G401 (cell line): Measurements from ENCODE around the gene MAST3. TPM values are rescaled to one million over a fixed set of nuclear protein-coding genes. Genes with fewer than 3 reads are reported as not detected.

Experiments used
- DNase-seq: peaks from one replicate; pipeline ENCODE4 v3.0.0-alpha.2; 2015; ENCODE audit warnings: low spot score
- in situ Hi-C: cut with HindIII; loops from 2 replicates; pipeline ENCODE4 v1.10.0; 2016; ENCODE audit warnings: low sequenced_read_pairs, mixed read lengths
- total RNA-seq: library from RNA; depleted of rRNA; stranded (reverse); fragments of >200 nt; shearing (Covaris generic); gene quantifications from 2 replicates; pipeline ENCODE4 v1.2.3, GENCODE V29; 2014; rRNA removed

MAST3 gene
- 1.2 and 2.6 TPM in 2 replicates for total RNA-seq

DNA sequence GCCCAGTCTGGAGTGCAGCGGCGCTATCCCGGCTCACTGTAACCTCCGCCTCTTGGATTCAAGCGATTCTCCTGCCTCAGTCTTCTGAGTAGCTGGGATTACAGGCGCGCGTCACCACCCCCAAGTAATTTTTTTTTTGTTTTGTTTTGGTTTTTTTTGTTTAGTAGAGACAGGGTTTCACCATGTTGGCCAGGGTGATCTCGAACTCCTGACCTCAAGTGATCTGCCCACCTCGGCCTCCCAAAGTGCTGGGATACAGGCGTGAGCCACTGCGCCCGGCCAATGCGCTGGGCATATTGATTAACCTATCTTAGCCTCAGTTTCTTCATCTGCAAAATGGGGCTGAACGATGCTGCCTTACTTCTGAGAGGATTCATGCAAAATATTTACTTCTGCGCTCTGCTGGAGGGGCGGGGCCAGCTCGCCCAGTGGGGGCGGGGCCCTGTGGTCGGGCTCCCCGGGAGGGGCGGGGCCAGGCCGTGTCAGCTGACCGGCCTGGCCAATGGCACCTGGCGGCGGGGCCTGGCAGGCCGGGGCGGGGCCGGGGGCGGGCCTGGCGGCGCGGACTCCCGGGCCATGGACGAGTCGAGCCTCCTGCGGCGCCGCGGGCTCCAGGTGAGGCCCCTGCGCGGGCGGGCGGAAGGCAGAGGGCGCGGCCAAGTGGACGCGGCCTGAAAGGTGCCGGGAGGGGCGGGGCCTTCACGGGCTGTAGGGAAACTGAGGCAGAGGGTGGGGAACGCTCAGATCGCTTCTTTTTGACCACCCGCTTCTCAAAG lies at the start of gene MAST3:
Gene MAST3, plus strand, starts transcription at position 562 of the 776 bp plus-strand sequence. Its CDS starts 15 bp downstream, at position 577.
- in situ Hi-C loops = no loop called here
- DNase-seq = peak; percentile 17

DNA sequence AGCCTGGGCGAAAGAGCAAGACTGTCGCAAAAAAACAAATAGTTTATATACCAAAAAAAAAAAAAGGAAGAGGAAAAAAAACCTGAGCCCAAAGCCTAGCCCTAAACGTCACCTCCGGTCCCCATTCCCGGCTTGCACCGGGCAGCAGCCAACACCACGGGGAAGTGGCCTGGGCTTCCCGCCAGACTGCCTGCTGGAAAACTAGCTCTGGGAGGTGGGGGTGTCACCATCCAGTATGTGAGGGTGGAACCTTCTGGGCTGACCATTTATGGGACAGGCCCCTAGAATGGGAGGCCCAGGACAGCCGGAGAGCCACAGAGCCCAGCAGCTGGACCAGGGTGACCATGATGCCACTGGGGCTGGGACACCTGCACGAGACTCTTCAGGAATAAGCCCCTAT lies 48.2 kb upstream of the MAST3 start:
- in situ Hi-C loops = no loop called here
- peak; percentile 8 for DNase-seq

DNA sequence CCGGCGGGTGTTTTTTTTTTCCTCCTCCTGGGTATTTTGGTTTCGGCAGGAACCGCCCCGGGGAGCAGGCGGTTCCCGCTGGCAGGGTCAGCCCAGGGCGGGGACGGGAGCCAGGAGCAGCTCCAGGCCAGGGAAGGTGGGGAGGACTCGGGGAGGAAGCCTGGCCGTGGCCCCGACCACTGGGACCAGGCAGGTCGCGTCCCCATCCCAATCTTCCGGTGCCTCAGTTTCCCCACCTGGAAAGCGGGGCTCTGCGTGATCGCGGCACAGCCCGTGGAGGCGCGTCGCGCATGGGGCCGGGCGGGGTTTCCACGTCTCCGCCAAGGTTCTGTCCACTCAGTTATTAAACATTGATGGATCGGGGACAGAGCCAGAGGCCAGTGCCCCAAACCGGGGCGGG lies 45.7 kb upstream of the MAST3 start:
- DNase-seq = no peak
- in situ Hi-C loops = no loop called here

DNA sequence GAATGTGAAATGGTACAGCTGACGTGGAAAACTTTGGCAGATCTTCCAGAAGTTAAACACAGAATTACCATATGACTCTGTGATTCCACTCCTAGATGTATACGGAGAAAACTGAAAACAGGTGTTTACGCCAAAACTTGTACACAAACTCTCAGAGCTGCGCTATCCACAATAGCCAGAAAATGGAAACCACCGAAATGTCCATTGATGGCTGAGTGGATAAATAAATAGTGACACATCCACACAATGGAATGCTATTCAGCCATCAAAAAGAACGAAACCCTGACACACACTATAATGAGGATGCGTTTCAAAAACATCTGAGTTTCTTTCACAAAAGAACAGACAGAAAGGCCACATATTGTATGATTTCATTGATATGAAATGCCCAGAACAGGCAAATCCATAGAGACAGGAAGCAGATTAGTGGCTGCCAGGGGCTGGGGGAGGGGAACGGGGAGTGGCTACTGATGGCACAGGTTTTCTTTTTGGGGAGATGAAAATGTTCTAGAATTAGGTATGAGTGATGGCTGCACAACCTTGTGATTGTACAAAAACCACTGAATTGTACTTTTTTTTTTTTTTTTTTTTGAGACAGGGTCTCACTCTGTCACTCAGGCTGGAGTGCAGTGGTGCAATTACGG lies 43.9 kb upstream of the MAST3 start:
- in situ Hi-C loops = no loop called here
- DNase-seq = no peak

DNA sequence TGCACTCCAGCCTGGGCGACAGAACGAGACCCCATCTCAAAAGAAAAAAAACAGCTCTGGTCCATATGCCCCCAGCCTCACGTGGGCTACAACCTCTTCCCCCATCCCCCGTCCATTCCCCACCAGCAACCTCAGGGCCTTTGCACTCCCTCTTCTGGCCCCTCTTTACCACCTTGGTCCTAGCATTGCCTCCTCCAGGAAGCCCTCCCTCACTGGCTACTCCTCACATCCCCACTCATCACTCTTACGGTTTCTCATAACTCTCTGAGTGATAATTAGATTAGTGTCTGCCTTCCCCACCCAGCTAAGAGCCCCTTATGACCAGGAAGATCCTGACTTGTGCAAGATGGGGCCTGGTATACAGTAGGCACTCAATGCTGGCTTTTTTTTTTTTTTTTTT lies 41.6 kb upstream of the MAST3 start:
- no peak for DNase-seq
- in situ Hi-C loops = no loop called here

DNA sequence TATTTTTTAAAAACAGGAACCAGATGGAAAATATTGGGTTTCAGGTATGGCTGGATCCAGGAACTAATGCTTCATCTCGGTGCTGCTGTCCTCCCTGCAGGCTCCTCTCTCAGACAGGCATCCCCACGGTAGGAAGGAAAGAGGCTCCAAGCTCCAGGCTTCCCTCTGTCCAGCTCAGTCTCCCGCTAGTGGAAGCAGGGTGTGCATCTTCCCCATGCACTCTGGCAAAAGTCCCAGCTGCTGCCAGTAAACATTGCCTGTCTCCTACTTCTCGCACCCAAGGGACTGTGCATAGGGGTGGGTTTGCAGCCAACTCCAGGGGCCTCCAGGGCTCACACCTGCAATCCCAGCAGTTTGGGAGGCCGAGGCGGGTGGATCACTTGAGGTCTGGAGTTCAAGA lies 40.0 kb upstream of the MAST3 start:
- in situ Hi-C loops = no loop called here
- DNase-seq = no peak

DNA sequence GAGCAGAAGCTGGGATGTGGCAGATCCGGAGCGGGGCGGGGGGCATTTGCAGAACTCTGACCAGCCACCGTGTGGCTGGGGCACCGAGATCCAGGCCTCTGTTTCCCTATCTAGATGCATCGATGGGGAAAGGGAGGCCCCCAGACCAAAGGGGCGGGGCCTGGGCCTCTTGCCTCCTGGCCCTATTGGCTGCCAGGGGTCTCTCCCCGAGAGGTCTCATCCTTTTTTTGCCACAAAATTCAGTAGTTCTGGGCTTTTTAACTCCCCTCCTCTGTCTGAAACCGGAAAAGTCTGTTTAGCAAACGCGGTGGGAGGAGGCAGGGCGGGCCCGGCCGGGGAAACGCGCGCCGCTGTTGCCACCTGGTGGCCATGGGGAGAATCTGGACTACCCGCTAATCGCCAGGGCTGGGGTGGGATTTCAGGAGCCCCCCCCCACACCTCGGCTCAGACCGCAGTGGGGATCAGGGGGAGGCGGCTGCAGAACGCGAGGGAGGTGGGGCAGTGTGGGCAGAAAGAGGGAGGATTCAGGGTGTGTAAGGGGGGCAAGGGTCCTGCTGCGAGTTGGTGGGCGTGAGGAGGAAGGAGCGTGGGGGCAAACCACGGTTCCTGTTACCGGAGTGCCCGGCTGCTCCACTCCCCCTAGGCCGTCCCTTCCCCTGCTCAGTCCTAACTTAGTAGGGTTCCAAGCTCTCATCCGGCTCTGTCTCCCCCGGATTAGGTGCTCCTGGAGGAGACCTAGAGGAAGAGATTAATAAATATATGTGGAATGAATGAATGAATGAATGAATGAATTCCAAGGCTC lies 39.2 kb upstream of the MAST3 start:
- in situ Hi-C loops = no loop called here
- DNase-seq = peak; percentile 57

DNA sequence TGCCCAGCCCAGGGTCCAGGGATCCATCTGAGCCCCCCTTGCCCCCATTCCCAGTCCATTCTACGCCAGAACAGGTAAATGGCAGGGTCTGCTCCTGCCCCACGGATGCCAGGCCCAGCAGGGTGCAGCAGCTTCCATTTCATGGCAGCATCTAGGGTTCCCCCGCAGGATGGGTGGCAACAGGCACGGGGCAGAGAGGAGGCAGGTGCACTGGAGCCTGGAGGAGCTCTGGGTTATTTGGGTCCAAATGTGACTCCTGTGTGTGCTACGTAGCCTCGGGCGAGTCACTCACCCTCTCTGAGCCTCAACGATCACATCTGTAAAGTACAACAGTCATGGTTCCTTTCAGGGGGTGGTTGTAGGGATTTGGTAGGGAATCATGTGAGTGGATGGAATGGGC lies 38.3 kb upstream of the MAST3 start:
- in situ Hi-C loops = no loop called here
- DNase-seq = no peak

DNA sequence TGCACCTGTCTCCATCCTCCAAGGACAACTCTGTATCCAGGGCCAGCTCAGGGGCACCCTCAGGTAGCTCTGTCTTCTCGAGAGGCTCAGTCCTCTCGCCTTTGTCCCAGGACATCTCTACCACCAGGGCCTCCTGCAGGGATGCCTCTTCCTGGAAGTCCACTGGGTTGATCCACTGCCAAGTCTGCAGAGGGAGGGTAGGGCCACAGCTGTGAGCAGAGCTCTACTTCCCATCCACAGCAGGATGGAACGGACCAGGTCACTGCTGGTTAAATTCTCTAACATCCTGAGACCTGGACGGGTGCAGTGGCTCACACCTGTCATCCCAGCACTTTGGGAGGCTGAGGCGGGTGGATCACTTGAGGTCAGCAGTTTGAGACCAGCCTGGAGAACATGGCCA lies 37.7 kb upstream of the MAST3 start:
- no peak for DNase-seq
- in situ Hi-C loops = no loop called here

DNA sequence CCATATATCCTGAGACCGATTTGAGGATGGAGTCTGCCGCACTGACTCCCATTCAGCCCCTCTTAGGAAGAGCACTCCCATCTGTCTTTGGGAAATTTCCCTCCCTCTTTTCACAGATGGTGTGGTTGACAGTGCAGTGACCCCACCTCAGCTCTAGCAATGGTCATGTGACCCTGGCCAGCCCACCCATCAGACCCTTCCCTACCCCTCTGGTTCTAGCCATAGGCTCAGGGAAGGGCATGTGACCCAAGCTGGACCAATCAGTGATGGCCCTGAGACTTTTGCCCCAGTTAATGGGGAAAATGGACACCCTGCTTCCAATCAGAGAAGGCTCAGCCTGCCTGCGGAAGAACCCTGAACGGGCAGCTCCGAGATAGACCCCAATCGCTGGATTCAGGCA lies 37.1 kb upstream of the MAST3 start:
- in situ Hi-C loops = no loop called here

DNA sequence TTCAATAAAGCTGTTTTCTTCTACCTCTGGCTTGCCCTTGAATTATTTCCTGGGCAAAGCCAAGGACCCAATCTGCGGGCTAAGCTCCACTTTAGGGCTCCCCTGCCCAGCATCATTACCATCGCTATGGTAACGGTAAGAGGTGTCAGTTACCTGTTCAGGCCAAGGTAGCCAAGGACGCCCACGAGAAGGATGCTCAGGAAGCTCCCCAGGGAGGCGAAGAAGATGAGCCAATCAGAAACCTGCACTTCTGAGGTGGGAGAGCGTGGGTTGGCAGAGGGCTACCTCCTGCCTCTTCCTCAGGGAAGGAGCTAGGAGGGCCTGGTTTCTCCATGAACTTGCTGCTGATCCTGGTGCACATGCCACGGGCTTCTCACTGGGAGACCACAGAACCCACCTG lies 35.5 kb upstream of the MAST3 start:
- DNase-seq = no peak
- in situ Hi-C loops = no loop called here

More for the DNA sequence above, 37.1 kb upstream of the MAST3 start:
- DNase-seq = no peak

DNA sequence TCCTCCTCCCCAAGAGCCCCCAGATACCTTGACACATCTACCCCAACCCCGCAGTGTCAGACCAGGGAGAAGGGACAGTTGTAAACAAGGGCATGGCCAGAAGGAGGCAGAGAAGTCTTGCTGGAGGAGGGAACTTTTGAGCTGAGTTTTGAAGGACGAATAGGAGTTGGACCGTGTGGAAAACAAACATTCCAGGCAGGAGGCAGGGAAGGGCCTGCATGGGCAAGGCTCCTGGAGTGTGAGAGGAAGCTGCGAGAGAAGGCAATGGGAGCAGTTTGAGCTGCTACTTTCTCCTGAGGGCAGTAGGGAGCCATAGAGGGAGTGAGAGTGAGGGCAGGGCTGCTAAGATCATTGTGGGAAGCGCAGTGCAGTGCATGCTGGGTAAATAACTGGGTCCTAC lies 34.1 kb upstream of the MAST3 start:
- in situ Hi-C loops = no loop called here
- peak; percentile 30 for DNase-seq

DNA sequence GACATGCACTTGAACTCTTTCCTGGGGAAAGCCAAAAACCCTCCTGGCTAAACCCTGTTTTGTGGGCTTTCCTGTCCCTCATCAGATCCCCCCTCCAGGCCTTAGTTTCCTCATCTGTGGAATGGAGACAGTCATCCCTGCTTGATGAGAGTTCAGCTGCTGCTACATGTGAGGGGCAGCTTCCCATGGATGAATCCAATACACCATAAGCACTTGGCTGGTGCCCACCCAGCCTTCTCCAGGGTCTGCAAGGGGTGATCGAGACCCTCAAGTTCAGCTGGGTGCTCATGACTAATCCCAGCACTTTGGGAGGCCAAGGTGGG lies 32.4 kb upstream of the MAST3 start:
- in situ Hi-C loops = no loop called here
- DNase-seq = no peak

DNA sequence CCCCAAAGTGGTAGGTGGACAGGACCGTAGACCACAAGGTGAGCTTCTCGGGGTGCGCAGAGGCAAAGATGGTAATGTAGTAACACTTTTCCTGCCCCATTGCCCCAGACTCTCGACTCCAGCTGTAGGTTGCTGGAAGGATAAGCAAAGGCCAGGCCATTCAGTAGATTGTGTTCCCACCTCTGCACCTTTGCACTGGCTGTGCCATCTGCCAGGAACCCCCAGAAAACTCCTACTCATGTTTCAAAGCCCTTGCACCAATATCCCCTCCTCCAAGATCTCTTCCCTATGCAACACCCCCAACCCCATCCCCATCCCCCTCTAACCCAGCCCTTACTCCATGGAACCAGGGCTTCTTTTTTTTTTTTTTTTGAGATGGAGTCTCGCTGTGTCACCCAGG lies 29.2 kb upstream of the MAST3 start:
- DNase-seq = no peak
- in situ Hi-C loops = no loop called here

DNA sequence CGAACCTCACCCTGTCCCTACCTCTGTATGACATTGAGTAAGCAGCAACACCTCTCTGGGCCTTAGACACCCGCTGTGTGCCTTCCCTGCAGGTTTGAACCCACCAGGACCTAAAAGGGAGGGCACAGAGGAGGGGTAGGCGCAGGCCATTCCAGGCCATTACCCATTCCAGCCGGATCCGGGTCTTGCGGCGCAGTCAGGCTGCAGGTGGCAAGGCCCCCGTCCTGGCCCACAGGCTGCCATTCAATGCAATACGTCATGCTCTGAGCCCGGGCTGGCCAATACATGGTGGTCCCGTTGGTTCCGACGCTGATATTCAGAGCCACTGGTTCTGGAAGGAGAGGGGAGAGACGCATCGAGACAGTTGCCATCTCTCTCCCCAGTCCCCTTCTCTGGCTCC lies 28.2 kb upstream of the MAST3 start:
- no peak for DNase-seq
- in situ Hi-C loops = no loop called here

DNA sequence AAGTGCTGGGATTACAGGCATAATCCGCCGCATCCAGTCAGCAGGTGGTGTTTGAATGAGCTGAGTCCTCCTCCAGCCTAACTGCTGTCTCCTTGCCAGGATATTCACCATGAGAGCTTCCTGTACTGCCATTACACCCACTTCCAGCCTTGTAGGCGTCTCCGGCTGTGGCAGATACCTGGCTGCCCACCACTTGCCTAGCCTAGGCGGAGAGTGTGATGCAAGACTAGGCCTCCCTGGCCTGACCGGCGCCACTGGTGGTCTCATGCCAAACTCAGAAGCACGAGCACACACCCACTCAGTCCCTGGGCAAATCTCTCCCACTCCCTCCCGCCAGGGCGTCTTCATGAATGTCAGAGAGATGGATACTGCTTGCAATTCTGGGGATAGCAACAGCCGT lies 27.4 kb upstream of the MAST3 start:
- DNase-seq = no peak

DNA sequence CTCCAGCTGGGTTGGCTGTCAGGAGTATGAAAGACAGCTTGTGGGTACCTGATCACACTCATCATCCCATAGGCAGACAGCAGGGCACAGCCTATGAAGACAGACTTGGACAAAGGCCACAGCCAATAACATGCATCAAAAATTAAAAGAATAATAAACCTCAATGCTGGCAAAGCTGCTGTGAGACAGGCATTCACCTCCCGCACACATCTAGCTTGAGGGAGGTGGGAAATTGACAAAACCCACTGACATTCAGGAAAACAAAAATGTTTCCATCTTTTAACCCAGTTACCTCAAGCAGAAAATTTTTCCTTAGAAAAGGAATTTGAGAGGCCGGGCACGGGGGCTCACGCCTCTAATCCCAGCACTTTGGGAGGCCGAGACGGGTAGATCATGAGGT lies 25.2 kb upstream of the MAST3 start:
- no peak for DNase-seq
- in situ Hi-C loops = no loop called here

More for the DNA sequence above, 27.4 kb upstream of the MAST3 start:
- in situ Hi-C loops = no loop called here

DNA sequence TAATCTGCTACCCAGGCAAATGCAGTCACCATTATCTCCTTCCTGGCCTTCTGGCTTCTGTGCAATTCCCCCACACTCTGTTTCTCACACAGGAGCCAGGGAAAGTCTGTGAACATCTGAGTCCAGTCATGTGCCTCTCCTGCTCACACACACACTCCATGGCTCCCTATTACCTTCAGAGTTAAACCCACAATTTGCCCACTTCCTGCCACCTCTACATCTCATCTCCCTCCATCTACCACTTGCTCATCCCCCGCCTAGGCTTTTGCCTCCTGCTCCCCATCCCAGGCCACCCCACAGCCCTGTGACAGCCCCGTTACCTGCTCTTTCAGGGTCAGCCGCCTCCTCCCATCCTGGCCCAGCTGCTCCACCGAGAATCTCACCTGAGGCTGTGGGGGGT lies 24.4 kb upstream of the MAST3 start:
- DNase-seq = no peak
- in situ Hi-C loops = no loop called here

DNA sequence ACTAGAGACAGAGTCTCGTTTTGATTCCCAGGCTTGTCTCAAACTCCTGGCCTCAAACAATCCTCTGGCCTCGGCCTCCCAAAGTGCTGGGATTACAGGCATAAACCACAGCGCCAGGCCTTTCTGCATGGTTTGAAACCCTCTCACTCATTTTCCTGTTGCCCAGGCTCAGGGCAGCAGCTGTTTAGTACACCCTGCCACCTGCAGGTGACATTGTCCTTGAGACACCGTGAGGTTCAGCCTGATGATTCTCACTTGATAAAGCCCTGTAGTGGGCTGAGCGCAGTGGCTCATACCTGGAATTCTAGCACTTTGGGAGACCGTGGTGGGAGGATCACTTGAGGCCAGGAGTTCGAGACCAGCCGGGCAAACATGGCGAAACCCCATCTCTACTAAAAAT lies 23.4 kb upstream of the MAST3 start:
- in situ Hi-C loops = no loop called here
- DNase-seq = no peak

DNA sequence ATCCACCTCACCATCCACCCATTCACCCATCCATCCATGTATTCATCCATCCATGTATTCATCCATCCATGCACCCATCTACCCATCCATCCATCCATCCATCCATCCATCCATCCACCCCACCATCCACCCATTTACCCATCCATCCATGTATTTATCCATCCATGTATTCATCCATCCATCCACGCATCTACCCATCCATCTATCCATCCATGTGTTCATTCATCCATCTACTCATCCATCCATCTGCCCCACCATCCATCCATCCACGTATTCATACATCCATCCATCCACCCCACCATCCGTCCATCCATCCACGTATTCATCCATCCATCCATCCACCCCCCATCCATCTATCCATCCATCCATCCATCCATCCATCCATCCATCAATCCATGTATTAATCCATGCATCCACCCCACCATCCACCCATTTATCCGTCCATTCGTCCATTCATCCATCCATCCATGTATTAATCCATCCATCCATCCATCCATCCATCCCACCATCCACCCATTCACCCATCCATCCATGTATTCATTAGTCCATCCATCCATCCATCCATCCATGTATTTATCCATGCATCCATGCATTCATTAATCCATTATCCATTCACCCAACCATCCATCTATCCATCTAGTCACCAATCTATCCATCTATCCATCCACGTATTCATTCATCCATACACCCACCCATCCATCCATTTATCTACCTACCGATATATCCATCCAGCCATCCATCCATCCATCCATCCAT lies 13.5 kb upstream of the MAST3 start:
- in situ Hi-C loops = no loop called here
- DNase-seq = no peak
